GM12878 (cell line): ENCODE measurements around the gene YBEY.

Experiments
- CBFB ChIP-seq: IDR thresholded peaks from 2 replicates; pipeline ENCODE4 v1.6.1; 2016; ENCODE audit warnings: antibody characterized with exemption, low read depth
- EZH2 ChIP-seq: IDR thresholded peaks from 2 replicates; pipeline ENCODE4 v1.6.1; 2012; ENCODE audit warnings: low read depth, mild to moderate bottlenecking, control low read depth, inconsistent platforms, low read length, borderline replicate concordance; ENCODE audit not compliant: control insufficient read depth
- HDAC2 ChIP-seq: fragments of 200-600 bp; sonication (generic); IDR thresholded peaks from 2 replicates; pipeline ENCODE4 v1.6.1; 2017
- POLR2AphosphoS2 ChIP-seq: IDR thresholded peaks from 2 replicates; pipeline ENCODE4 v1.6.1; 2011; ENCODE audit warnings: low read depth, mild to moderate bottlenecking, low read length, improper control_type of control experiment, moderate library complexity
- RELA ChIP-seq: fragments of 450-650 bp; IDR thresholded peaks from 2 replicates; pipeline ENCODE4 v1.8.0; 2014; ENCODE audit warnings: borderline replicate concordance; ENCODE audit not compliant: partially characterized antibody
- SMC3 ChIP-seq: IDR thresholded peaks from 2 replicates; pipeline ENCODE4 v1.6.1; 2011; ENCODE audit warnings: low read length, improper control_type of control experiment, borderline replicate concordance
- TAF1 ChIP-seq: IDR thresholded peaks from 2 replicates; pipeline ENCODE4 v1.6.1; 2011; ENCODE audit warnings: mild to moderate bottlenecking, low read depth, low read length, borderline replicate concordance
- TF ChIP-seq, protein P1 (sequence below): IDR thresholded peaks from 2 replicates; pipeline ENCODE4 v1.6.1; 2011; ENCODE audit warnings: low read depth, low read length, improper control_type of control experiment, borderline replicate concordance

DNA sequence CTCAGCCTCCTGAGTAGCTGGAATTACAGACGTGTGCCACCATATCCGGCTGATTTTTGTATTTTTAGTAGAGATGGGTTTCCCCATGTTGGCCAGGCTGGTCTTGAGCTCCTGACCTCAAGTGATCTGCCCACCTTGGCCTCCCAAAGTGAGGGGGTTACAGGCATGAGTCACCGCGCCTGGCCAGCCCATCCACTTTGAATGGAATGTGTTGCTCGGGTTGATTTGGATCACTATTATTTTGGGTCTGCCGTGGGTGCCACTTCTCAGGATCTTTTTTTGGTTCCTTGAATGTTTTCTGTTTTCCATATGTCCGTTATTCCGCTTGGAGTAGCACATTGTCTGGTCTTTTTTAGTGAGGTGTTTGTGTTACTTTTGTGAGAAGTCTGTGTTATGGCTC lies 54.9 kb downstream of the YBEY start:
- TF ChIP-seq EZH2: no peak
- TF ChIP-seq RELA: no peak
- no peak for TF ChIP-seq CBFB
- TF ChIP-seq POLR2AphosphoS2: no peak
- no peak for TF ChIP-seq HDAC2
- no peak for TF ChIP-seq TAF1
- TF ChIP-seq SMC3: no peak
- TF ChIP-seq, protein P1, sequence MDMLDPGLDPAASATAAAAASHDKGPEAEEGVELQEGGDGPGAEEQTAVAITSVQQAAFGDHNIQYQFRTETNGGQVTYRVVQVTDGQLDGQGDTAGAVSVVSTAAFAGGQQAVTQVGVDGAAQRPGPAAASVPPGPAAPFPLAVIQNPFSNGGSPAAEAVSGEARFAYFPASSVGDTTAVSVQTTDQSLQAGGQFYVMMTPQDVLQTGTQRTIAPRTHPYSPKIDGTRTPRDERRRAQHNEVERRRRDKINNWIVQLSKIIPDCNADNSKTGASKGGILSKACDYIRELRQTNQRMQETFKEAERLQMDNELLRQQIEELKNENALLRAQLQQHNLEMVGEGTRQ: no peak
